HEK293 (cell line): ENCODE measurements around the gene TRIM56.

Experiments used
- CTCF ChIP-seq: fragments of 450-650 bp; formaldehyde crosslinking; IDR thresholded peaks from 2 replicates; pipeline ENCODE4 v1.5.1; 2016; ENCODE audit warnings: missing biosample characterization, missing genetic modification characterization
- KLF10 ChIP-seq: fragments of 450-650 bp; IDR thresholded peaks from 2 replicates; pipeline ENCODE4 v1.5.1; 2018; ENCODE audit warnings: missing biosample characterization, mild to moderate bottlenecking, missing genetic modification characterization
- KLF16 ChIP-seq: fragments of 450-650 bp; formaldehyde crosslinking; IDR thresholded peaks from 2 replicates; pipeline ENCODE4 v1.5.1; 2017; ENCODE audit warnings: missing biosample characterization, missing genetic modification characterization
- ZEB2 ChIP-seq: fragments of 450-650 bp; formaldehyde crosslinking; IDR thresholded peaks from 2 replicates; pipeline ENCODE4 v1.5.1; 2016; ENCODE audit warnings: missing biosample characterization, missing genetic modification characterization
- ZNF211 ChIP-seq: fragments of 450-650 bp; formaldehyde crosslinking; IDR thresholded peaks from 2 replicates; pipeline ENCODE4 v1.5.1; 2016; ENCODE audit warnings: low read depth, missing biosample characterization, missing genetic modification characterization
- ZNF292 ChIP-seq: fragments of 450-650 bp; formaldehyde crosslinking; IDR thresholded peaks from 2 replicates; pipeline ENCODE4 v1.5.1; 2016; ENCODE audit warnings: low read depth, missing biosample characterization, missing genetic modification characterization, borderline replicate concordance
- ZNF324 ChIP-seq: fragments of 450-650 bp; formaldehyde crosslinking; IDR thresholded peaks from 2 replicates; pipeline ENCODE4 v1.5.1; 2016; ENCODE audit warnings: missing biosample characterization, missing genetic modification characterization
- ZNF768 ChIP-seq: fragments of 450-650 bp; formaldehyde crosslinking; IDR thresholded peaks from 2 replicates; pipeline ENCODE4 v1.5.1; 2018; ENCODE audit warnings: missing biosample characterization, mild to moderate bottlenecking, missing genetic modification characterization
- TF ChIP-seq, protein P1 (sequence below): fragments of 450-650 bp; formaldehyde crosslinking; conservative IDR thresholded peaks from 2 replicates; pipeline ENCODE4 v1.5.1; 2016; ENCODE audit warnings: low read depth, missing biosample characterization, missing genetic modification characterization
- TF ChIP-seq, protein P2 (sequence below): fragments of 450-650 bp; formaldehyde crosslinking; IDR thresholded peaks from 2 replicates; pipeline ENCODE4 v1.5.1; 2016; ENCODE audit warnings: missing biosample characterization, missing genetic modification characterization

- TF ChIP-seq ZNF768 (tag by site-specific recombination) = no peak
- TF ChIP-seq CTCF (tag by site-specific recombination) = no peak
- TF ChIP-seq, protein P1, sequence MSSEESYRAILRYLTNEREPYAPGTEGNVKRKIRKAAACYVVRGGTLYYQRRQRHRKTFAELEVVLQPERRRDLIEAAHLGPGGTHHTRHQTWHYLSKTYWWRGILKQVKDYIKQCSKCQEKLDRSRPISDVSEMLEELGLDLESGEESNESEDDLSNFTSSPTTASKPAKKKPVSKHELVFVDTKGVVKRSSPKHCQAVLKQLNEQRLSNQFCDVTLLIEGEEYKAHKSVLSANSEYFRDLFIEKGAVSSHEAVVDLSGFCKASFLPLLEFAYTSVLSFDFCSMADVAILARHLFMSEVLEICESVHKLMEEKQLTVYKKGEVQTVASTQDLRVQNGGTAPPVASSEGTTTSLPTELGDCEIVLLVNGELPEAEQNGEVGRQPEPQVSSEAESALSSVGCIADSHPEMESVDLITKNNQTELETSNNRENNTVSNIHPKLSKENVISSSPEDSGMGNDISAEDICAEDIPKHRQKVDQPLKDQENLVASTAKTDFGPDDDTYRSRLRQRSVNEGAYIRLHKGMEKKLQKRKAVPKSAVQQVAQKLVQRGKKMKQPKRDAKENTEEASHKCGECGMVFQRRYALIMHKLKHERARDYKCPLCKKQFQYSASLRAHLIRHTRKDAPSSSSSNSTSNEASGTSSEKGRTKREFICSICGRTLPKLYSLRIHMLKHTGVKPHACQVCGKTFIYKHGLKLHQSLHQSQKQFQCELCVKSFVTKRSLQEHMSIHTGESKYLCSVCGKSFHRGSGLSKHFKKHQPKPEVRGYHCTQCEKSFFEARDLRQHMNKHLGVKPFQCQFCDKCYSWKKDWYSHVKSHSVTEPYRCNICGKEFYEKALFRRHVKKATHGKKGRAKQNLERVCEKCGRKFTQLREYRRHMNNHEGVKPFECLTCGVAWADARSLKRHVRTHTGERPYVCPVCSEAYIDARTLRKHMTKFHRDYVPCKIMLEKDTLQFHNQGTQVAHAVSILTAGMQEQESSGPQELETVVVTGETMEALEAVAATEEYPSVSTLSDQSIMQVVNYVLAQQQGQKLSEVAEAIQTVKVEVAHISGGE (tag by site-specific recombination) = no peak
- no peak for TF ChIP-seq ZNF292
- TF ChIP-seq, protein P2, sequence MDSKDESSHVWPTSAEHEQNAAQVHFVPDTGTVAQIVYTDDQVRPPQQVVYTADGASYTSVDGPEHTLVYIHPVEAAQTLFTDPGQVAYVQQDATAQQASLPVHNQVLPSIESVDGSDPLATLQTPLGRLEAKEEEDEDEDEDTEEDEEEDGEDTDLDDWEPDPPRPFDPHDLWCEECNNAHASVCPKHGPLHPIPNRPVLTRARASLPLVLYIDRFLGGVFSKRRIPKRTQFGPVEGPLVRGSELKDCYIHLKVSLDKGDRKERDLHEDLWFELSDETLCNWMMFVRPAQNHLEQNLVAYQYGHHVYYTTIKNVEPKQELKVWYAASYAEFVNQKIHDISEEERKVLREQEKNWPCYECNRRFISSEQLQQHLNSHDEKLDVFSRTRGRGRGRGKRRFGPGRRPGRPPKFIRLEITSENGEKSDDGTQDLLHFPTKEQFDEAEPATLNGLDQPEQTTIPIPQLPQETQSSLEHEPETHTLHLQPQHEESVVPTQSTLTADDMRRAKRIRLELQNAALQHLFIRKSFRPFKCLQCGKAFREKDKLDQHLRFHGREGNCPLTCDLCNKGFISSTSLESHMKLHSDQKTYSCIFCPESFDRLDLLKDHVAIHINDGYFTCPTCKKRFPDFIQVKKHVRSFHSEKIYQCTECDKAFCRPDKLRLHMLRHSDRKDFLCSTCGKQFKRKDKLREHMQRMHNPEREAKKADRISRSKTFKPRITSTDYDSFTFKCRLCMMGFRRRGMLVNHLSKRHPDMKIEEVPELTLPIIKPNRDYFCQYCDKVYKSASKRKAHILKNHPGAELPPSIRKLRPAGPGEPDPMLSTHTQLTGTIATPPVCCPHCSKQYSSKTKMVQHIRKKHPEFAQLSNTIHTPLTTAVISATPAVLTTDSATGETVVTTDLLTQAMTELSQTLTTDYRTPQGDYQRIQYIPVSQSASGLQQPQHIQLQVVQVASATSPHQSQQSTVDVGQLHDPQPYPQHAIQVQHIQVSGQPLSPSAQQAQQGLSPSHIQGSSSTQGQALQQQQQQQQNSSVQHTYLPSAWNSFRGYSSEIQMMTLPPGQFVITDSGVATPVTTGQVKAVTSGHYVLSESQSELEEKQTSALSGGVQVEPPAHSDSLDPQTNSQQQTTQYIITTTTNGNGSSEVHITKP = no peak
- no peak for TF ChIP-seq KLF10 (tag by site-specific recombination)
- TF ChIP-seq ZNF324 (tag by site-specific recombination) = no peak
- TF ChIP-seq ZEB2 (tag by site-specific recombination) = no peak
- TF ChIP-seq ZNF211 (tag by site-specific recombination) = no peak
- TF ChIP-seq KLF16 (tag by site-specific recombination) = no peak
These were observed 9.1 kb downstream of the TRIM56 start for GRCh38 chr7:101094376-101094775.
